ENCODE measurements around the gene JAK1. TPM values are rescaled to one million over a fixed set of nuclear protein-coding genes. Genes with fewer than 3 reads are reported as not detected.

The JAK1 gene
- total RNA-seq, 1 experiment from 2014 or later, result 138 TPM

- ChIA-PET CTCF (no interaction called here), POLR2A (no interaction called here)
- BruUV-seq (replicated peaks), result no TSS peak
- Histone ChIP-seq H3K27ac (ENCODE audit: low read length) (no peak overlapping the region), H3K27me3 (ENCODE audit: control insufficient read depth, insufficient read depth, low read length) (no peaks in the 10 kb centered on the region), H3K36me3 (ENCODE audit: control insufficient read depth, insufficient read depth, low read length) (no peaks in the 10 kb centered on the region), H3K4me1 (ENCODE audit: control insufficient read depth, insufficient read depth, low read length) (peaks cover 60% of the 10 kb centered on the region), H3K4me3 (ENCODE audit: low read depth in 2 of 2, low read length in 2 of 2) (no peak overlapping the region), H3K9me3 (ENCODE audit: control insufficient read depth, insufficient read depth, low read depth, low read length) (no peaks in the 10 kb centered on the region)
- no peak for DNase-seq (ENCODE audit: low read depth, low spot score)
- intact Hi-C loops (cut with micrococcal nuclease; ENCODE audit: unreplicated experiment) (no loop called here), in situ Hi-C loops (cut with HindIII; ENCODE audit: low pct_unique_long_range_greater_than_20kb, low sequenced_read_pairs) (no loop called here)
- ATAC-seq, result no peak
- TF ChIP-seq TCF7L2 (IDR thresholded peaks at IDR 0.05; ENCODE audit: low read depth, low read length) (no peak), POLR2AphosphoS5 (IDR thresholded peaks at IDR 0.05; ENCODE audit: low read depth, low read length) (no peak), CTCF (IDR thresholded peaks at IDR 0.05) (no peak), REST (IDR thresholded peaks at IDR 0.05; ENCODE audit: insufficient read depth in 1 of 2, low read depth in 2 of 2, low read length in 1 of 2) (no peak), SIN3A (IDR thresholded peaks at IDR 0.05; ENCODE audit: borderline replicate concordance, insufficient read depth, low read depth, low read length) (no peak)
These were observed 9.5 kb downstream of the JAK1 start for GRCh38 chr1:64956733-64957441.

GRCh38 chr1:64956010-64956640 lies 10.2 kb downstream of the JAK1 start:
- Histone ChIP-seq H3K36me3 (ENCODE audit: control insufficient read depth, insufficient read depth, low read length) (no peaks in the 10 kb centered on the region), H3K9me3 (ENCODE audit: control insufficient read depth, insufficient read depth, low read depth, low read length) (no peaks in the 10 kb centered on the region), H3K4me3 (ENCODE audit: low read depth in 2 of 2, low read length in 2 of 2) (no peak overlapping the region), H3K27me3 (ENCODE audit: control insufficient read depth, insufficient read depth, low read length) (no peaks in the 10 kb centered on the region), H3K27ac (ENCODE audit: low read length) (no peak overlapping the region), H3K4me1 (ENCODE audit: control insufficient read depth, insufficient read depth, low read length) (peaks cover 56% of the 10 kb centered on the region)
- intact Hi-C loops (cut with micrococcal nuclease; ENCODE audit: unreplicated experiment), result no loop called here
- BruUV-seq (replicated peaks), result no TSS peak
- in situ Hi-C loops (cut with HindIII; ENCODE audit: low pct_unique_long_range_greater_than_20kb, low sequenced_read_pairs), result no loop called here
- DNase-seq (ENCODE audit: low read depth, low spot score), result no peak
- peak; percentile 68 for ATAC-seq
- TF ChIP-seq SIN3A (IDR thresholded peaks at IDR 0.05; ENCODE audit: borderline replicate concordance, insufficient read depth, low read depth, low read length) (no peak), TCF7L2 (IDR thresholded peaks at IDR 0.05; ENCODE audit: low read depth, low read length) (no peak), REST (IDR thresholded peaks at IDR 0.05; ENCODE audit: insufficient read depth in 1 of 2, low read depth in 2 of 2, low read length in 1 of 2) (no peak), CTCF (IDR thresholded peaks at IDR 0.05) (no peak), POLR2AphosphoS5 (IDR thresholded peaks at IDR 0.05; ENCODE audit: low read depth, low read length) (no peak)
- ChIA-PET CTCF (no interaction called here), POLR2A (no interaction called here)

Data from Panc1 (cell line).